NCI-H1694 (cell line): ENCODE results near the gene PNISR.
A peak's percentile ranks its signal among the peaks of the same experiment; 100 is the strongest.
"Not testable (repeated sequence)": the region's sequence is repeated elsewhere in the genome, so short reads cannot be mapped to it uniquely, and the experiment has no call there.

Experiments
- DNase-seq: peaks from one replicate; lab custom pipeline; 2025; lab: John Stamatoyannopoulos, UW

The PNISR gene

GRCh38 chr6:99424761-99425646, at the start of gene PNISR:
PNISR (minus strand) TSS chr6:99425308; CDS start chr6:99414659, 10,649 bp downstream.
- peak; percentile 95 for DNase-seq

GRCh38 chr6:99473730-99474129, 48.6 kb upstream of the PNISR start:
- DNase-seq: no peak

- no peak for DNase-seq
Measured at GRCh38 chr6:99471638-99472037, 46.5 kb upstream of the PNISR start.

DNA sequence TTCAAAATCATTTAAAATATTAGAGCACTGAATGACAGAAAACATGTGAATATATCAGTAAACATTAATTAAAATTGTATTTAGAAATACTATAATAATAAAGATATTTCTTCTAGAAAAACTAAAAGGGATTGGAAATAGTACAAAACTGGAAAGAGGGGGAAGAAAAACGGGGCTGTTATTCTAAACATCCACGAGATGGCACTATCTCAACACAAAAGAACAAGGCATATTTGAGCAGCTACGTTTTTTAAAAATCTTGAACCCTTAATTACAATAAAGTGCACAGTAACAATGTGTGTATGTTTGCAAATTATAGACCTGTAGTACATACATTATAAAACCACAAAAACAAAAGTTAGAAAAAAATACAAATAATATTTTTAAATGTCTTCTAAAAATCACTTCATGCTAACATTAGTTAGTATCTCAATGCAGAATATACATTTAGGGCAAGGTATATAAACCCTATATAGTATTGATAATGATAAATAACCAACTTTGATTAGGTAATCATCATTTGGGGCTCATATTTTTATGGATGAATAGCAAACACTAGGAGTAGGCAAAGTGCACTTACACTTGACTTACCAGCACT, 42.5 kb upstream of the PNISR start:
- DNase-seq: peak; percentile 12

GRCh38 chr6:99459133-99459532, 34.0 kb upstream of the PNISR start:
- not testable (repeated sequence) for DNase-seq

DNA sequence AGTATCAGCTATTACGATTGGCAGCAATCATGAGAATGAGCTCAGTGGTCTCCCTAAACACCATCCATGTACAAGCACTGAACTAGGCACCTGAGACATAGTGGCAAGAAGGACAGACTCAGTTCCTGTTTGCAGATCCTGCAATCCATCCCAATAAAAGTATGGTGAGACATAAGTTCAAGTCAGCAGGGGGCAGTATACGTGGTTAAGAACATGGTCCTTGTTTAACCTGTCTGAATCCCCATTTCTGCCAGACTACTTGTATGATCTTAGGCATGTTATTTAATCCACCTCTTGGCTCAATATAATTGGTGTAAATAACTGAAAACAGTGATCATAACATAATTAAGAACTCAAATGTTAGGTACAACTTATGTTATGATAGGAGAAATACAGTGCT, 33.2 kb upstream of the PNISR start:
- DNase-seq: peak; percentile 36

DNA sequence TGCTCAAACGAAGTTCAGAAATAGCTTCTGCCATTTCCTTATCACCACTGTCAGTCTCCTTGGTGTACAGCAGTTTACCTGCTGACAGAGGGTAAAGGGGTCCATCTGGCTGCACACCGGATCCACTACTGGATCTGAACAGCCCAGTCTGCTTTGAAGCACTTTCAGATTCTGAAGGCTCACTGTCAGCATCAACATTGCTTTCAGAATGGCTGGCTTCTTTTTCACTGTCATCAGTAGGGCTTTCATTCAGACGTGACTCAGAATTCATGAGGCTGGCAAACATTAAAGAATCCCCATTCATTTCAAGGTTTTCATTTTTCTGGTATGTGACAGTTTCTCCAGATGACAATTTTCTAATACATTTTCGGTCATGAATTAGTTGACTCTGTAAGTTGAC, 21.0 kb upstream of the PNISR start:
- no peak for DNase-seq

GRCh38 chr6:99434702-99435530, 9.8 kb upstream of the PNISR start:
- peak; percentile 4 for DNase-seq

DNA sequence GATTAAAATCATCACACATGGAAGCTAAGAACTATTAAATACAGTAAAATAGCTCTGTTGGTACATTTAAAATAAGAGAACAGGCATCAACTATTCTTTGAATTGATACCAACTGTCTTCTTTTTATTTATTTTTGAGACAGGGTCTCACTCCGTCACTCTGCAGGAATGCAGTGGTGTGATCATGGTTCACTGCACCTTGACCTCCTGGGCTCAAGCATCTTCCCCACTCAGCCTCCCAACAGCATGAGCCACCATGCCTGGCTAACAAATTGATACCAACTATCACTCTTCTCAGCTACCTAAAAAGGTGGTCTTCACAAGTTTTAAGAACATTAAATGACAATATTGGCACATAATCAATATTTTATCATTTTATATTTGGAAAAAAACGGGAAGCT, 7.8 kb upstream of the PNISR start:
- DNase-seq: no peak

DNA sequence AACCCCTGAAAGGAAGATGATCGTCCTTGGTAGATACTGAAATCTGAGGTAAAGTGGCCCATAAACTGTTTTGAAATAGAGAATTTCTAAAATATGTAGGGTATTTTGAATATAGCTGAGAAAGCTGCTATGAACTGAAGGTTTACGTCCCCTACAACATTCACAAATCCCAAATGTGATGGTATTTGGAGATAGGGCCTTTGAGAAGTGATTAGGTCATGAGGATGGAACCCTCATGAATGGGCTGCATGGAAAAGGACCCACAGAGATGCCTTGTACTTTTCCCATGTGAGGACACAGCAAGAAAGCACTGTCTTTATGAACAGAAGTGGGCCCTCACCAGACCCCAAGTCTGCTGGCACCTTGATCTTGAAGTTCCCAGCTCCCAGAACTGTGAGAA, 6.8 kb upstream of the PNISR start:
- no peak for DNase-seq

DNA sequence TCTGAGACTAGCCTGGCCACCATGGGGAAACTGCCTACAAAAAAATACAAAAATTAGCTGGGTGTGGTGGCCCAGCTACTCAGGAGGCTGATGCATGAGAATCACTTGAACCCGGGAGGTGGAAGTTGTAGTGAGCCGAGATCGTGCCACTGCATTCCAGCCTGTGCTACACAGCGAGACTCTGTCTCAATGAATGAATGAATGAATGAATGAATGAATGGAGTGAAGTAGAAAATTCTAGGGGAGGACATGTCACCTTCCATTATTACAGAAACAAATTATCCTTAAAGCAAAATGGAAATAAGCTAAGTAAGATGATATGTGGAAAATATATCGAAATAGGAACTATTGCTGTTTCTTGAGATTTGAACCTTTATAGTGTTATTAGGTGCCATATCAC, 2.9 kb upstream of the PNISR start:
- DNase-seq: no peak

GRCh38 chr6:99426451-99426757, 1.3 kb upstream of the PNISR start:
- DNase-seq: no peak

DNA sequence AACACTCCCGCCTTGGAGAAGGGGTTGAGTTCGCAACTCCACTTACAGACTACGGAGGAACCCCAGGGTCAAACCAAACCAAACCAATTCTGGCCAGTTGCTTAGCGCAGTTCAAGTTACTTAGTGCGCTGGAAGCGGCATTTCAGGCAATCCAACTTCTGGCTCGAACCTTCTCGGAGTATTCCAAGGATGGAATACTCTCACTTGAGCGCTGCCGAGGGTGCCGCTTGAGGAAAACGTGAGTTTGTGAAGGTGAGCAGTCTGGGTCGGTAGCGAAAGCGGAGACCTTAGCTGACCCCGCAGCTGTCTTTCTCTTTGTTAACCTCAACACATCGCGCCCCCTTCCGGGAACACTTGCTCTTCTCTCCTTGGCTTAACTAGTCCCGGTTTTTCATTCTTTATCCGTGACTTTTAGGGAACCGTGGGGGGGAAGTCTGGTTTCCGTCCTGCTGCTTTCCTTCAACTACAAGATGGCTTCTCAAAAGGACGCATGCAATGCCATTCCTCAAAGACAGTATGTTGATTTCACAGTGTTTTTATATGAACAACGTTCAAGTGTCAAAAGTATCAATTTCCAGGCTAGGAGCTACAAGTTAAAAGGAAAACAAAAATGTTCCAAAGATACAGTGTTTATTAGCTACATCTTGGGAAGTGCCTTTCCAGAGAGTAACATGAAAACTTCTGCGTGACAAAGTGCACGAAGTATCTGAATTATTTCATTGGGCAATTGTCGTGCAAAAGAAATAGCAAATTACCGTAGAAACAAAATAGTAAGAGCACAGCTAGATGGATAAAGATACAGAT, 741 bp upstream of the PNISR start:
- peak; percentile 88 for DNase-seq

GRCh38 chr6:99424022-99424421, 1.1 kb downstream of the PNISR start:
- no peak for DNase-seq

GRCh38 chr6:99422912-99423311, 2.2 kb downstream of the PNISR start:
- DNase-seq: no peak

GRCh38 chr6:99416892-99417767, 8.0 kb downstream of the PNISR start:
- DNase-seq: no peak

- DNase-seq: no peak
Measured at GRCh38 chr6:99416226-99416625, 8.9 kb downstream of the PNISR start.

- DNase-seq: no peak
Measured at GRCh38 chr6:99415446-99415845, 9.7 kb downstream of the PNISR start.

GRCh38 chr6:99412065-99412464, 13.0 kb downstream of the PNISR start:
- DNase-seq: no peak

DNA sequence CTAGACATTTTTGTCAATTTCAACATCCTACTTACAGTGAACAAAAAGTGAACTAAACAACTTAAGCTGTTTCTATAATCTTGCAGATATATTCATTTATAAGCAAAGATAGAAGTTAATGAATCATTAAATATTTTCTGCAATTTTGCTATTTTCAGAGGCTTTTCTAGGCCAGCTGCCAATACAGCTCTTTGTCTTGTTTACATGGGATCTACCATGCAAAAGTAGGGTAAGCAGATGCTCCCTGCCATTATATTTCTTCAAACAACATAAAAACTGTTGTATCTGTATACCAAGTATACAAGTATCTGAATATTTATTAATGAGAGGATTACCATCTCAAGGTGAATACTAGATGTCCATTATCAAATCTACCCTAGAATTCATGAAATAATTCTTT, 15.4 kb downstream of the PNISR start:
- DNase-seq: no peak

DNA sequence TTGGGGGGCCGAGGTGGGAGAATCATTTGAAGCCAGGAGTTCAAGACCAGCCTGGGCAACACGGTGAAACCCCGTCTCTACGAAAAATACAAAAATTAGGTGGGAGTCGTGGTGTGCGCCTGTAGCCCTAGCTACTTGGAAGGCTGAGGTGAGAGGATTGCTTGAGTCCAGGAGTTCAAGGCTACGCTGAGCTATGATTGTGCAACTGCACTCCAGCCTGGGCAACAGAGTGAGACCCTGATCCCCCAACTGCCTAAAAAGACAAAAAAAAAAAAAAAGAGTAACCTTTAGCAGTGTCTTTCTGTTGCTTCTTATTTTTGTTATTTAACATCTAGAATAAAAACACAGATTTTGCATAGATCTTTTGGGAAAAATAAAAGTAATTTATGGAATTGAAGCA, 18.0 kb downstream of the PNISR start:
- no peak for DNase-seq
